HEK293T (cell line): ENCODE measurements around the gene BPI.

Experiments
- CTCF ChIA-PET: fragments of 350-600 bp; formaldehyde crosslinking; extraction: SDS; loops from one replicate; lab custom pipeline; 2021; ENCODE audit warnings: antibody characterized with exemption, inconsistent platforms; lab: Yijun Ruan, JAX
- POLR2A ChIA-PET: fragments of 350-600 bp; formaldehyde crosslinking; extraction: SDS; loops from one replicate; lab custom pipeline; 2020; ENCODE audit warnings: antibody characterized with exemption, inconsistent platforms; lab: Yijun Ruan, JAX
- DNase-seq: peaks from one replicate; pipeline ENCODE4 v3.0.0; 2012; ENCODE audit warnings: mixed read lengths; ENCODE audit errors: extremely low spot score
- ARNT ChIP-seq: fragments of 450-650 bp; IDR thresholded peaks from 2 replicates; pipeline ENCODE4 v1.6.1; 2017; ENCODE audit warnings: mild to moderate bottlenecking
- BHLHE40 ChIP-seq: fragments of 450-650 bp; IDR thresholded peaks from 2 replicates; pipeline ENCODE4 v1.6.1; 2016; ENCODE audit warnings: mild to moderate bottlenecking, moderate library complexity, borderline replicate concordance
- CTBP1 ChIP-seq: fragments of 450-650 bp; IDR thresholded peaks from 2 replicates; pipeline ENCODE4 v1.6.1; 2016; ENCODE audit warnings: borderline replicate concordance
- ELF4 ChIP-seq: fragments of 450-650 bp; IDR thresholded peaks from 2 replicates; pipeline ENCODE4 v1.6.1; 2017; ENCODE audit warnings: antibody characterized with exemption
- FOXA1 ChIP-seq: fragments of 450-650 bp; IDR thresholded peaks from 2 replicates; pipeline ENCODE4 v1.6.1; 2016; ENCODE audit warnings: mild to moderate bottlenecking
- FOXK2 ChIP-seq: fragments of 450-650 bp; IDR thresholded peaks from 2 replicates; pipeline ENCODE4 v1.6.1; 2016; ENCODE audit warnings: mild to moderate bottlenecking
- FOXM1 ChIP-seq: fragments of 450-650 bp; IDR thresholded peaks from 2 replicates; pipeline ENCODE4 v1.6.1; 2017; ENCODE audit warnings: mild to moderate bottlenecking, borderline replicate concordance
- HDGF ChIP-seq: fragments of 450-650 bp; IDR thresholded peaks from 2 replicates; pipeline ENCODE4 v1.6.1; 2017; ENCODE audit warnings: antibody characterized with exemption, borderline replicate concordance
- L3MBTL2 ChIP-seq: fragments of 450-650 bp; conservative IDR thresholded peaks from 2 replicates; pipeline ENCODE4 v1.6.1; 2016; ENCODE audit warnings: mild to moderate bottlenecking
- LEF1 ChIP-seq: fragments of 450-650 bp; IDR thresholded peaks from 2 replicates; pipeline ENCODE4 v1.6.1; 2017; ENCODE audit warnings: mild to moderate bottlenecking, borderline replicate concordance
- NFRKB ChIP-seq: fragments of 450-650 bp; IDR thresholded peaks from 2 replicates; pipeline ENCODE4 v1.6.1; 2016; ENCODE audit warnings: mild to moderate bottlenecking, moderate library complexity
- PKNOX1 ChIP-seq: fragments of 450-650 bp; IDR thresholded peaks from 2 replicates; pipeline ENCODE4 v1.6.1; 2016
- SP1 ChIP-seq: fragments of 450-650 bp; IDR thresholded peaks from 2 replicates; pipeline ENCODE4 v1.6.1; 2017
- SUZ12 ChIP-seq: fragments of 450-650 bp; IDR thresholded peaks from 2 replicates; pipeline ENCODE4 v1.6.1; 2016; ENCODE audit warnings: mild to moderate bottlenecking
- TARDBP ChIP-seq: fragments of 450-650 bp; IDR thresholded peaks from 2 replicates; pipeline ENCODE4 v1.6.1; 2016
- ZNF384 ChIP-seq: fragments of 450-650 bp; IDR thresholded peaks from 2 replicates; pipeline ENCODE4 v1.6.1; 2016

The BPI gene

DNA sequence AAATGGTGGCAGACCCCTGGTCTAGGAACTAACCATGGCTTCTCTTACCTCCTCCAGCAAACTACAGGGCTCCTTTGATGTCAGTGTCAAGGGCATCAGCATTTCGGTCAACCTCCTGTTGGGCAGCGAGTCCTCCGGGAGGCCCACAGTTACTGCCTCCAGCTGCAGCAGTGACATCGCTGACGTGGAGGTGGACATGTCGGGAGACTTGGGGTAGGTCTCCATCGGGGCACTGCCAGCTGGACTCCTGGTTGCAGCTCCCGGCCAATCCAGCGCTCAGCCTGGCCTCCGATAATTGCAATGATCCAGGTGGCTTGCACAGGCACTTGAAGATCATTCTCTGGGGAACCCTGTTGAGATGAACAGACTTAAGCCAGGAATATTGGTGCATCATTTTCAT is 50.3 kb downstream of the BPI start:
- ChIA-PET CTCF (interaction anchor here (0.6 kb wide), 1 partner anchor 34 kb away, joined by 3 read pairs; no protein-coding TSS in a partner anchor), POLR2A (interaction anchor here (0.8 kb wide), 1 partner anchor 118 kb away, joined by 3 read pairs; the partner anchor contains the start of gene RALGAPB)
- no peak for DNase-seq
- TF ChIP-seq BHLHE40 = no peak
- no peak for TF ChIP-seq L3MBTL2
- TF ChIP-seq FOXM1 = no peak
- no peak for TF ChIP-seq SUZ12
- no peak for TF ChIP-seq ZNF384
- no peak for TF ChIP-seq FOXK2
- TF ChIP-seq LEF1 = no peak

DNA sequence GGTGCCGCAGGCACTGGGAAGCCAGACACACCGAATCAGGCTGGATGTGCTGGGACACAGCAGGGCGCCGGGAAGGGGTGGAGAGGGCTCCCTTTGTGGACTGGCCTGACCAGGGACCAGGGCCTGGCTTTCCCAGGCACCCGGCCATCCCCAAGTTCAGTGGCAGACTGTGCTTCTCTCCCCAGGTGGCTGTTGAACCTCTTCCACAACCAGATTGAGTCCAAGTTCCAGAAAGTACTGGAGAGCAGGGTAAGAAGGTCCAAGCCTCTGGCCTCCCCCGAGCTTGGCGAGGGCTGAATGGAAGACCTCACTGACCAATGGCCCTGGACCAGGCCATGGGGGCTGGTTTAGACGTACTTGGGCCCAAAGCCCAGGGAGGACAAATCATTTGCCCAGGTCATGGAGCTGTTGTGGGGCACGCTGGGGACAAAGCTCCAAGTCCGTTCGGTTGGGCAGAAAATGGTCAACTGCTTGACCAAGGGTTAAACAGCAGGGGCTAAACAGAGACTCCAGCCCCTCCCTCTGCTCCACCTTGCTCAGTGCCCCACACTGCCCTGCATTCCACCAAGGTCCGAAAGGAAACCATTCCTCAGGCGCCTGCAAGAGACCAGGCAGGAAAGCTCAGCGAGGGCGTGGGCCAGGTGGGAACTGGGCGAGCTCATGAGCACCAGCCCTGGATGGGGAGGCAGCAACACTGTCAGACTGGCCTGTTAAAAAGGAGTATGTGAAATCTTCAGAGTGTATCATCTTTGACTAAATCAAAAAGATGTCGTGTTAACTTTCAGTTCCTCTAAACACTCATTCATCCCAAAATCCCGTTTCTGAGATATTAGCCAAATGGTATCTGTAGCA is 51.4 kb downstream of the BPI start:
- ChIA-PET POLR2A (no interaction called here), CTCF (no interaction called here)
- no peak for TF ChIP-seq ZNF384
- no peak for TF ChIP-seq SP1
- no peak for TF ChIP-seq SUZ12
- no peak for TF ChIP-seq FOXK2
- TF ChIP-seq TARDBP = no peak
- no peak for TF ChIP-seq NFRKB
- TF ChIP-seq CTBP1 = no peak
- TF ChIP-seq ARNT = no peak
- TF ChIP-seq L3MBTL2 = no peak
- no peak for TF ChIP-seq LEF1
- TF ChIP-seq FOXA1 = no peak
- DNase-seq = no peak

- no peak for TF ChIP-seq ZNF384
- TF ChIP-seq FOXA1 = no peak
- TF ChIP-seq LEF1 = no peak
- TF ChIP-seq SP1 = no peak
- no peak for TF ChIP-seq ELF4
- no peak for TF ChIP-seq CTBP1
- TF ChIP-seq NFRKB = no peak
- TF ChIP-seq PKNOX1 = no peak
- no peak for TF ChIP-seq L3MBTL2
- no peak for TF ChIP-seq FOXK2
- no peak for TF ChIP-seq SUZ12
- TF ChIP-seq FOXM1 = no peak
- no peak for TF ChIP-seq TARDBP
- TF ChIP-seq ARNT = no peak
- no peak for TF ChIP-seq HDGF
- TF ChIP-seq BHLHE40 = no peak
- ChIA-PET POLR2A (no interaction called here), CTCF (no interaction called here)
- no peak for DNase-seq
Measured at GRCh38 chr20:38357653-38358207, 53.8 kb downstream of the BPI start.

- POLR2A ChIA-PET = no interaction called here
- TF ChIP-seq LEF1 = no peak
- TF ChIP-seq HDGF = no peak
- TF ChIP-seq BHLHE40 = no peak
- TF ChIP-seq L3MBTL2 = no peak
- no peak for TF ChIP-seq SP1
- no peak for TF ChIP-seq FOXM1
- no peak for TF ChIP-seq ELF4
- no peak for TF ChIP-seq FOXK2
- no peak for TF ChIP-seq ARNT
- no peak for TF ChIP-seq PKNOX1
- no peak for TF ChIP-seq ZNF384
- no peak for TF ChIP-seq NFRKB
- no peak for TF ChIP-seq FOXA1
- no peak for TF ChIP-seq TARDBP
- no peak for TF ChIP-seq CTBP1
- TF ChIP-seq SUZ12 = no peak
- CTCF ChIA-PET = interaction anchor here (0.7 kb wide), 1 partner anchor 9 kb away, joined by 4 read pairs; no protein-coding TSS in a partner anchor
- no peak for DNase-seq
Measured at GRCh38 chr20:38358556-38358955, 54.6 kb downstream of the BPI start.

DNA sequence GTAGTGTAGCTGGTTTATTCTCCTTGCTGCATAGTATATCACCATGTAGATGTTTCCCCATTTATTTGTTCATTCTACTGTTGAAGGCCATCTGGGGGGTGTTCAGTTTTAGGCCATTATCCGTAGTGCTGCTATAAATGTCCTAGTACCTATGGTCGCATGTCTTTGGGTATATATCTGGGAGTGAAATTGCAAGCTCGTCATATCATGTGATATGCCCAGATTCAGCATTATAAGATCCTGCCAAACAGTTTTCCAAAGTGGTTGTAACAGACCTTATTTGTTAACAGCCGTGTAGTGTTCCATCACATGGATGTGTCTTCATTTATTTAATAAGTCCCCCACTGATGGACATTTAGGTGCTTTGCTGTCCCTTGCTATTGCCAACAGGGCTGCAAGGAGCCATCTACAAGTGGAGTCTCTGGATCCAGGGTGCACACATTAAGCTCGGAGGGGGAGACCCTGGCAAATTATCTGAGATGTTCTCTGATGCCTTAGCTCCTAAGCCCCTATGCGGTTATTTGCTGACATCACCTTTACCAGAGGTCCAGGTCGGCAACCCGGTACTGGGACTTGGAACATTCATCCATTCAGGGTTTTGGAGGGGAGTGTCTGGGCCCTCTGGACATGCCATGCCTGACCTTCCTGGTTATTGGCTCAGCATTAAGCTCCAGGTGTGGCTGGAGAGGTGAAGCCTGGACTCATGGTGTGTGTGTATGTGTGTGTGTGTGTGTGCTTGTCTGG is 59.2 kb downstream of the BPI start:
- ChIA-PET POLR2A (no interaction called here), CTCF (interaction anchor here (0.6 kb wide), 1 partner anchor 68 kb away, joined by 3 read pairs; no protein-coding TSS in a partner anchor)
- TF ChIP-seq FOXA1 = no peak
- TF ChIP-seq BHLHE40 = no peak
- TF ChIP-seq FOXK2 = no peak
- TF ChIP-seq L3MBTL2 = no peak
- no peak for TF ChIP-seq SUZ12
- no peak for TF ChIP-seq ELF4
- TF ChIP-seq CTBP1 = no peak
- TF ChIP-seq SP1 = no peak
- no peak for TF ChIP-seq FOXM1
- no peak for DNase-seq

DNA sequence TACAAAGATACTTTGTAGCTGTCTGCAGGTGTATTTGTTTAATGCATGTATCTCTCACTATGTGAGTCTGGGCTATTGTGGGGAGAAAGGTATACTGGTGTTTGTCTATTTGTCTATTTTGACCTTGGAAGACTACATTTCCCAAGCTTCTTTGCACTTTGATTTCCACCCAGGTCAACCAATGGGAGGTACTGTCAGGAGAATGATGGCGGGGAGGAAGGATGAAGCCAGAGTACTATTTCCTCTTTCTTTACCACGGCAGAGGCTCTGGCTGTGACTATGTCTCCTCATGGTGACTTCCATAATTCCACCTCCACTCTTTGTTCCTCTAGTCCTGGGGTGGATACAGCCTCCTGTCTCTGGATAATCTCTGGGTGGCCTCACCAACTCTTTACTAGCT is 65.4 kb downstream of the BPI start:
- TF ChIP-seq PKNOX1 (peak; percentile 88), SP1 (no peak), CTBP1 (no peak)
- ChIA-PET POLR2A (no interaction called here), CTCF (no interaction called here)
- peak; percentile 41 for DNase-seq
